ENCODE results near the gene GTF3C4. TPM values are rescaled to one million over a fixed set of nuclear protein-coding genes. Genes with fewer than 3 reads are reported as not detected.

GTF3C4 gene, protein sequence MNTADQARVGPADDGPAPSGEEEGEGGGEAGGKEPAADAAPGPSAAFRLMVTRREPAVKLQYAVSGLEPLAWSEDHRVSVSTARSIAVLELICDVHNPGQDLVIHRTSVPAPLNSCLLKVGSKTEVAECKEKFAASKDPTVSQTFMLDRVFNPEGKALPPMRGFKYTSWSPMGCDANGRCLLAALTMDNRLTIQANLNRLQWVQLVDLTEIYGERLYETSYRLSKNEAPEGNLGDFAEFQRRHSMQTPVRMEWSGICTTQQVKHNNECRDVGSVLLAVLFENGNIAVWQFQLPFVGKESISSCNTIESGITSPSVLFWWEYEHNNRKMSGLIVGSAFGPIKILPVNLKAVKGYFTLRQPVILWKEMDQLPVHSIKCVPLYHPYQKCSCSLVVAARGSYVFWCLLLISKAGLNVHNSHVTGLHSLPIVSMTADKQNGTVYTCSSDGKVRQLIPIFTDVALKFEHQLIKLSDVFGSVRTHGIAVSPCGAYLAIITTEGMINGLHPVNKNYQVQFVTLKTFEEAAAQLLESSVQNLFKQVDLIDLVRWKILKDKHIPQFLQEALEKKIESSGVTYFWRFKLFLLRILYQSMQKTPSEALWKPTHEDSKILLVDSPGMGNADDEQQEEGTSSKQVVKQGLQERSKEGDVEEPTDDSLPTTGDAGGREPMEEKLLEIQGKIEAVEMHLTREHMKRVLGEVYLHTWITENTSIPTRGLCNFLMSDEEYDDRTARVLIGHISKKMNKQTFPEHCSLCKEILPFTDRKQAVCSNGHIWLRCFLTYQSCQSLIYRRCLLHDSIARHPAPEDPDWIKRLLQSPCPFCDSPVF
- polyA plus RNA-seq (2013, experiment 1 of 2; ENCODE audit: insufficient read length) = 14.7 TPM
- polyA plus RNA-seq (2013, experiment 2 of 2; ENCODE audit: insufficient read length) = 13.8 TPM

DNA sequence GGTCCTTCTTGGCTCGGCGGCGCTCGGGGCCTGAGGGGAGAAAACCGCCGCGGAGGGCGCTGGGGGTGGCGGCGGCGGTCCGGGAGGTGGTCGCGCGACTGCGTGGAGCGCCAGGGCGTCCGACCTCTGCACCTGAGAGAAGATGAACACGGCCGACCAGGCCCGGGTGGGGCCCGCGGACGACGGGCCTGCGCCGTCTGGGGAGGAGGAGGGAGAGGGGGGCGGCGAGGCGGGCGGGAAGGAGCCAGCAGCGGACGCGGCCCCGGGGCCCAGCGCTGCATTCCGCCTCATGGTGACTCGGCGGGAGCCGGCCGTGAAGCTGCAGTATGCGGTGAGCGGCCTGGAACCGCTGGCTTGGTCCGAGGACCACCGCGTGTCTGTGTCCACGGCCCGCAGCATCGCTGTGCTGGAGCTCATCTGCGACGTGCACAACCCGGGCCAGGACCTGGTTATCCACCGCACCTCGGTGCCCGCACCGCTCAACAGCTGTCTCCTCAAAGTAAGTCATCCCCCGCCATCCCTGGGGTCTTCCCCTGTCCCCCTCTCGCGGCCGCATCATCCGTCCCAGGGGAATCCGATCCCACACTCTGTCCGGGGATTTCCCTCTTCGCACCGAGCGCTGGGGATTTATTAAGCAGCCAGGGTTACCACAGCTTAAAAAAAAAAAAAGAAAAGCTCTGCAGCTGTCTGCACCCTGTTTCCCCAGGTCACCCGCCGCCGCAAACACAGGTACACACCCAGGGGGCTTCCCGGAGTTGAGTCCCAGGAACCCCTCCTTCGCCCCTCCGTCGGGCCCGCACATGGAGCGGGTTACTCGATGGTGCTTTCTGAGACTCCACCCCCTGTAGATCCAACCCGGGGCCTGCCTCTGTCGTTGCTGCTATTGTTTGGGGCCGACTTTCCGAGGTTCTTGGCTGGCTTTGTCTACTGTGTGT is at the start of gene GTF3C4:
Gene GTF3C4, plus strand, starts transcription at position 8 of the 935 bp plus-strand sequence. Its CDS starts 135 bp downstream, at position 143.
- no peak for DNase-seq

DNA sequence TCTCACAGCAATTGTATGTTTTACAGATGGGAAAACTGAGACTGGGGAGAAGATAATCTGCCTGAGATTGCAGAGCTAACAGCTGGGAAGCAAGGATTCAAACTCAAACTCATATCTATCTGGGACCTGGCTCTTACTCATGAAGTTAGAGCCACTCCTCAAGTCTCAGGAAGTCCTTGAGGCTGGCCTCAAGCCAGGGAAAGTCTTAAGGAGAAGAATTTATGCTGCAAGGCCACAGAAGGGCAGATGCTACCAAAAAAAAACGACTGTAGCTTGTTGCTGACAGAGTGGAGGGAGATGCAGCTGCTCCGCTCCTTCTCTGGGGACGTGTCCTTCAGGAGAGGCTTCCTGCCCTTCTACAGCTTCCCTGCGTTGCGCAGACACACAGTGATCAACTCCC is 48.1 kb upstream of the GTF3C4 start:
- peak; percentile 54 for DNase-seq

DNA sequence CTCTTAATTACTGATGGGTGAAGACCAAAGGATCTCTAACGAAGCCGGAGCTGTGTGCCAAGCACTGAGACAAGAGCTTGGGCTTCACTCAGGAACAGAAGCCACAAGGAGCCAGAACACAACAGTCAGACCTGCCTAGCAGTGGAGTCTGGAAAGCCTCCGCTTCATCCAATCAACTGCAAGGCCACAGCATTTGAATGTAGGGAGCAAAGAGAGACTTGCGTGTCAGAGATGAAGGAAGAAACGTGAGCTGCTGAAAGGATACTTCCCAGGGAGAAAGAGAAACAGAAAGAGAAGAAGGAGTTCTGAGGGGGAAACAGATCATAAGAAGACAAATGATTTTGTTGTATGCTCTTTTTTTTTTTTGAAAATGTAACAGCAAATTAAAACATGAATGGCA is 44.0 kb upstream of the GTF3C4 start:
- DNase-seq = no peak

DNA sequence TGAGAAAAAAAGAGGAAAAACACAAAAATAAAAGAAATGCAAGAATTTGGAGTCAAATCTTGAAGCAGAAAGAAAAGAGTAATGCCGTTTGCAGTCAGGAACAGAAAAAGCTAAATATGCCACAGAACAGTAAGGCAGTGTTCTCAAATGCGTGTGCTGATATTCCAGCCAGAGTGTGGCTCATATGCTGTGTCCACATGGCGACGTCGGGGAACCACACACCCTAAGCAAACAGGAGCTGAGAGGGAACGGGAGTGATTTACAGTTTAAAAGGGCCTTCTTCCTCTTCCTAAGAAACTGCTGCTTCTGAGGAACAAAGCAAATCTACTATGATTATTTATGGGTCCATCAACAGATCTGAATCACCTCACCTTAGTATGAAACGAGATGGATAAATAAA is 43.2 kb upstream of the GTF3C4 start:
- no peak for DNase-seq

DNA sequence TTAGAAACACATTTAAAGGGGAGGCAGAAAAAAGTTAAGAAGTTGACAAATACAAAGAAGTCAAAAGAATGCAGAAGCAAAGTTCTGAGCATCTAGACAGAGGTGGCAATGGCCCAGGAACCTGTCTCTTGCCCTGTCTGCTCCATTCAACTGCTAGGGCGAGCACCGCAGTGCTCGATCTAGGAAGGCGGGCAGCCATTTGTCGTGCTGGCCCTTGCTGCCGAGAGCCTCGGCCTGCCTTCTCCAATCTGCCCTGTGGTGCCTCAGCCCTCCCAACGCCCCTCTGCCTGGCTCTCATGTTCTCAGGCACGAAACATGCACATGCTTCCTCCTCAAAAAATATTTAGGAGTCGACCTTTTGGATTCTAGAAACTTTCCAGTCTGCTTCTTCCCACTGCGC is 42.7 kb upstream of the GTF3C4 start:
- no peak for DNase-seq

DNA sequence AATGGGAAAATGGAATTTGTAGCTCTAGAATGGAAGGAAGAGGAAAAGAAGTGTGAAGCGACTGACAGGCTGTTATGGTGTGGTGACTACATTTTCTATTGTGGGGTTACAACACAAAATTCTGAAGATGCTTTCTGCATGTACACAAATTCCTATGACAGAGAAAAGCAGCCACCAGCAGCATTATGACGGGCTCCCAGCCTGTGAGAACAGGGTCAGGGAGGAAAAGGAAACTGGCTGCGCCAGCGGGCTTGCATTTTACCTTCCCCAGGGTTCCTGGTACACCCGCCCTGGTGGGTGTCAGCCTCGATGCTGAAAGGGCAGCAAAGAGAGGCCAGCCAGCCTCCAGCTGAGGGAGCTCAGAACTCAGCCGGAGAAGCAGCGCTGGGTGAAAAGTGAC is 41.5 kb upstream of the GTF3C4 start:
- DNase-seq = no peak

DNA sequence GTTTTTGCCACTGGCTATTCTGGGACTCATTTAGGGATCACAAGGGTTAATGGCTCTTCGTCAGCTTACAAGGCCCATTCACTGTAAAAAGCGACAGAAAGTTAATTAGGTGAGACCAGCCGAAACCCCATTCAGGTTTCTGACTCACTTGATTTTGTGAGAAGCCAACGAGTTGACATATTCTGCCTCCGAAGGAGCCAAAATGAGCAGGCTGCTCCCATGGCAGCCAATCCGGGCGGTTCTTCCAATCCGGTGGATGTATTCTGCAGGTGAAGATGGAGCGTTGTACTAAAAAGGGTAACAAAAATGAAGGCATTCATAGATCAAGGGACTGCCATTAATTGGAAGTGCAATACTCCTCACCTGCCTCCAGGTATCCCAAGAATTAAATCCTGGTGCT is 40.1 kb upstream of the GTF3C4 start:
- DNase-seq = no peak

DNA sequence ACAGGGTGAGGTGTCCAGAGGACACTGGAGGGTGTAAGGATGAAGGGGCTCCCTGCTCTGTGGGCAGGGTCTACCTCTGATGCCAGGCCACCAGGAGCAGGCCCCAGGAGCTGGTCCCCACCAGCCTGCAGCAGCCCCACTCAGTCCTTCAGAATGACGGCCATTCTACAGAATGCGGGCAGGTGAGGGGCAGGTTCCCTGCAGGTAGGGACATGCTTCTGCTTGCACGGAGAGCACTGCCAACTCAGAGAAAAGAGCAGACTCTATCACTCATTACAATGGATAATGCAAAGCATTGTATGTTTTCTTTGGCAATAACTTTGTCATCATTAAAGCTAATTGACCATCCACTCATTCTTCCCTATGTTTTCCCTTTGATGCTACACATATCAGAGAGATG is 39.5 kb upstream of the GTF3C4 start:
- DNase-seq = no peak

DNA sequence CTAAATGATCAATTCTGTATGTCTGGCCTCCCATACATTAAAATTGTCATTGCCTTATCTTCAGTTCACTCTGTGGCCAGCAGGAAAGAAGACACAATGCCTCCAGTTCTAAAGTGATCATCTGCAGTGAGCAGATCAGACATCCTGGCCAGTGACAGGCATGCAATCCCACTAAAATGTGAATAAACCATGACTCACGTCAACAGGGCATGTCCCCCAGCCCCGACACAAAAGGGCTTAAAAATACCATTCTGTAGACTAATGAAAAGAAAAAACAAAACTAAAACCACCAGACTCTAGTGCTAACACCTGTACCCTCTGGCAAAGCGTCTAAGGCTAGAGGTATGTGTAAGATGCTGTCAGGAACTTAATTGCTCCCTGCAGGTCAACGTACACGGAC is 39.0 kb upstream of the GTF3C4 start:
- peak; percentile 79 for DNase-seq

DNA sequence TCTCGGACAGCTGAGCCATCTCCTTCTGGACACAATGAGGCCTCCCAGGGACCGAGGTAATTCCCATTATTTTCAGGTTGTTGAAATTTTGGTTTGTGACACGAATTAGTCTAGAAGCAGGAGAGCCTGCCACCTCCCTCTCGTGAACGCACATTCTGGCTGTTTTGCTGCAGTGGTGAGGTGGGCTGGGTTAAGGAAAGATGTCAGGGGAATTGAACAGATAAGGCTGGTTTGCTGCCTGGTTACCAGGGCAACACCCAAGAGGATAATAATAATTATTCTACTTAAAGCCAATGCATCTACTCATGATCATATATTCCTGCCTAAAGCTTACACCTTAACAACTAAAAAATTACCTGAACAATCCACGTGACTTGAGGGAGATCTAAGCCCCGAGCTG is 38.6 kb upstream of the GTF3C4 start:
- no peak for DNase-seq

DNA sequence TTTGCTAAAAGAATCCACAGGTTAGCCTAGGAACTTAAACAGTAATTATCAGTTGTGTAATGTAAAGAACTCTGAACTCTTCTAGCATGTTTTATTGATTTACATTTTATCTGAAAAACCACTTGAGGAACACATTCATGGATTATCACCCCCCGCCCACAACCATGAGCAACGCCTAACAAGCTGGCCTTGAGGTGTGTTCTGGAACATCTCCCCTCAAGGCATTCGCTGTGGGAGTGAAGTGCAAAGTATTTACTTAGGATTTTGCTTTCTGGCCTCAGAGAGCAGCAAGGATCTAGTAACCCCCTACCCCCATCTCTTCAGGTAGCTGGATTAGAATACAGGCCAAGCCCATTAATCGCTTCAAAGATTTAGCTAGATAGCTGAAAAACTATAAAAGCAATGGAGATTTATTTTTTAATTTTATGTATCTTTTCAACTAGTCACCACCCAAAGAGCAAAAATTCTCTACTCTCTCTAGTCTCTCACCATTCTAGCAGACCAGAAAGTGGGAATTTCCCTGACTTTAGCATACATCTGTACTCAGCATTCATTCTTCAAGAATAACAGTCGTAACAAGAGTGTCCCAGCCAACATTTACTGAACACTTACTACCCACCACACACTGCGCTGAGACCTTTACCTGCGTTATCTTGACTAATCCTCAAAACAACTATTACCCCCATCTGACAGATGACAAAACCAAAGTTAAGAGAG is 37.7 kb upstream of the GTF3C4 start:
- no peak for DNase-seq

DNA sequence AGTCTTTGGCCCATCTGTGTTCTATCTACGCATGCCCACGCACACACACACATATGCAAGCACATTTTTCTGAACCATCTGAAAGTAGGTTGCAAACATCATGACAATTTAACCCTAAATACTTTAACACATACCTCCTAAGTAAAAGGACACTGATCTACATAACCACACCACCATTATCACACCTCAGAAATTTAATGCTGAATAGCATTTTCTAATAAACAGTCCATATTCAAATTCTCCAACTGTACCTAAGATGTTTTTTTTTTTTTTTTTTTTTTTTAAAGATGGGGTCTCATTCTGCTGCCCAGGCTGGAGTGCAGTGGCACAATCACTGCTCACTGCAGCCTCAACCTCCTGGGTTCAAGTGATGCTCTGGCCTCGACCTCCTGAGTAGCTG is 35.9 kb upstream of the GTF3C4 start:
- no peak for DNase-seq

DNA sequence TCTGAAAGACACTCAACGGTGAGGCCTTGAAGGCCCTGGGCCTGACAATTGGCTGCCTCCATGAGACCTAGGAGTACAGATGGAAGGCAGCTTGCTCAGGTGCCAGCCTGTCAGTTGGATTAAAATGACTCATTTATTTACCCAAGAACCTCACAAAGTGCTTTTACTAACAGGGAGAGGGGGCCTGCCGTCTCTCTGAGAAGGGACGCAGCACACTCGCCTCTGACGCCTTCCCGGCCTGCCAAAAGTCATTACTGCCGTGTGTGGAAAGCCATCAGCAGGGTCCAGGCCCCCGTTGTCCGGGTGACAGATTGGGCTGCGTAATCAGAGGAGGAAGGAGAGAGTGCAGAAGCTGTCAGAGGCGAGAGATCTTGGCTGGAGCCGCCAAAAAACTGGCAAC is 32.9 kb upstream of the GTF3C4 start:
- no peak for DNase-seq

DNA sequence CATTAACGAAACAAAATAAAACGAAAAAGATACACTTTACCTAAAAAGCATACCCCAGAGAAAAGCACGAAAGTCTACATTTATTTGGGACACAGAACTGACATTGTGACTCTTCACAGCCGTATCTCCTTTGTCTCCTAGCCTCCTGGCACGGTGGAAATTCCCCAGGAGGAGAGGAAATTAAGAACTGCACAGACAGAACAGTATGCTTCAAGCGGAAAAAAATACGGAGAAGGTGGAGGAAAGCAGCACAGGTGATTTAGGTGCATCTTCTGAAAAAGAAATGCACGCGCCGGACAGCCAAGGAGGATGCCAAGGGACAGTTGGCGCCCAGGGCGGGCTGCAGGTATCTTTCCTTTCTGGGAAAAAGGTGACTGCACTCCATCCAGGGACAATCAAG is 32.5 kb upstream of the GTF3C4 start:
- DNase-seq = no peak

DNA sequence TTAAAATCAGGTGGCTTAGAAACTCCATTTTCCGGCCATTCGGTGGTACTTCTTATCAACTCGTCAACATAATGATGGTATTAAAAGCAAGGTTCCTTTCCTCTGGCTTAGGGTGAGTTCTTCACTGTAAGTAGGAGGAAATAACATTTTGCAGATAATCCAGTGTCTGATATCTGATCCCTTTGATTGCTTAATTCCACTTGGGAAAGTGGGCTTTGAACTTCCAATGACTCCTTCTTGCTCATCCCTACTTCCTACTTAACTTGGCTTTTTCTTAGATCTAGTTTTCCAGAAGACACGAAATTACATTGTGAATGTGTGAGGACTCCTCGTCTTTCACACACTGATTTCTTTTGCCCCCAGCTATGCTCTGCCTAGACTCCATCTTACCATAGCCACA is 32.0 kb upstream of the GTF3C4 start:
- DNase-seq = no peak

DNA sequence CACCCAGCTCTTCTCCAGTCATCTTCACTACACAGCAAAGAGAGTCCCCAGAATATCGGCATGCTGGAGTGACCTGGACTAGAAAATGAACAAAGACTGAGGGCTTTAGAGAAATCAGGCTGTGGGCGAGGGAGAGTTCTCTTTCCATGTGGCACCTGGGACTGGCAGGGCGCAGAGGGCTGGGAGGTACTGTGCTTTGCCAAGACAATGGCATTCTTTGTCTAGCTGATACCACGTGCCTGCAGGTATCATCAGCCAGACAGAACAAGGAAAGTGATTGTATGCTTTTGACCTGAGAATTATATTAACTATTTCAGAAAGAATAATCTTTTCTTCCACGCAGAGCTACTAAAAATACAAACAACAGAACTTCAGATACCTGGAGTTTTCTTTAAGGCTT is 30.9 kb upstream of the GTF3C4 start:
- no peak for DNase-seq

DNA sequence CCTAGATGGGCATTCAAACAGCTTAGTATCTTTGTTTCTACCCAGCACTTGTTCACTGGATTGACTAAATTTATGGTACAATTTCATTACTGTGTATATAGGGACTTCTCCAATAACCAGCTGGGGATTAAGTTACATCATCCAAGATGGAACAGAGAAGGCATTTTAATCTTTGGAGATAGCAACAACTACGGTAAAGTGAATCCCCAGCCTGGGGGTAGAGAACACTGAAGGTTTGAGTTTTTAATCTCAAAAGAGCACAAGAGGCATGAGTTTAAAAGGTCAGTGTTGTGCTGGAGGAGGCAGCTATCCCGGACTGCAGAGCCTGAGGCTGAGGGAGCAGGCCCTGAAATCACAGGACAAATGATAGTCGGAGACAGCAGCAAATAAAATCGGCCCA is 29.0 kb upstream of the GTF3C4 start:
- no peak for DNase-seq

DNA sequence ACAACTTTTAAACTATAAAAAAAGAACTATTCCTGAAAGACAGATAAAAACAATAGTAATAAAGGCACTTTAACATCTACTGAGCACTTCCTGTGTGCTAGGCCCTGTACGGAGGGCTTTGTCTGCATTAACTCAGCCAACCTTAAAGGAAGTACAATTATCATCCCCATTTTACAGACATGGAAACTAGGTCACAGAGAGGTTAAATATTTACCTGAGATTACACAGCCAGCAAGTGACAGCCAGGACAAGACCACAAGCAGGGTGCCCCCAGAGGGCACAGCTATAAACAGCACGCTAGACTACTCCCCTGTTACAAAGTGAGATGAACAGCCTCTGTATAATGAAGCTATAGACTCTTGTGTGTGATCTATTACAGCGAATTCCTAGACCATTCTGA is 26.0 kb upstream of the GTF3C4 start:
- no peak for DNase-seq

DNA sequence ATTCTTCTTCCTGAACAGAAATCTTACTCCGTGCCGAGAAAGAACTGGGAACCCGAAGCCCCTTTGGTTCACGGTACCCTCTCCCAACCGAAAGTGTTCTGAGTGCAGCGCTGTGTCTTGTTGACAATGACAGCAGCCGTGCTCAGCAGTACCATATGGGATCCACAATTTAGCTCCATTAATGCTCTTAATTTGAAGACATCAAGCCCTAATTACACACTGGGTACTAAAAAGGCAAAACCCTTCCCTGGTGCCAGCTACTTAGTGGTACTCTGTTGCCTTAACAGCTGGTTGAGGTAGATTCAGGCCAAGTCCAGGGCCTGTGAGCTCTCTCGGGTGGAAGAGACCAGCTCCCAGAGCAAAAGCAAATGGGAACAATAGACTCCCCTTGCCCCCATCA is 25.0 kb upstream of the GTF3C4 start:
- no peak for DNase-seq

DNA sequence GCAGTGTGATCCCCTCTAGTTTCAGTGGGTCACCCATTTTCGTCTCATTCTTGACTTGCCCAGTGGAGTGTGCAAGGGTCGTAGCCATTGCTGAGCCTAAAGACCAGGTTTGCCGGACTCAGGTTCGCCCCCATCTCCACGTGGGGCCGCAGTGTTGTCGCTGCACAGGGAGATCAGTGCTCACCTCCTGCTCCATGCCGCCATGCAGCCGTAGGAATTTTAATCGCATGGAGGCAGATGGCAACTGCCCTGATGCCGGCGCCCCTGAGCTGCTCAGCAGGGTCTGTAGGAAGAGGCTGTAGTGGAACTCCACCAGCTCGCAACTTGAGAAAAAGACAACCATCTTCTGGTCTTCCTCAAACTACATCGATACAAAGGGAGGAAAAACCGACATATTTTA is 24.6 kb upstream of the GTF3C4 start:
- no peak for DNase-seq

DNA sequence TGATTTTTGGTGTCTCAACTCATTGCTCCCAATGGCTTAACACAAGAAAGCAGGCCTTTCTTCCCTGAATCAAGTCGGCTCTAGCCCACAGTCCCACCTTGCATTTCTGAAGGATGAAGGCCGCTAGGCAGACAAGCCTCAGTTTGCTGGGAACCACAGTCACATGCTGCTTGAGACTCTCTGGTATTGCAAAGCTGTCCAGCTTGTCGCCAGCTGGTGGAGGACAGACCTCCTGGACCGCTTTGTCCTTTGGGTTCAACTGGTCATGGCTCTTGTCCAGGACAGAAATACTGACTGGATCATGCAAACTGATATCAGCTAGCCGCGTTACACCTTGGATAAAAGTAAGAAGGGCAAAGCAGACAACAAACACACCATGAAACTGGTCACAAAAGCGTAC is 23.5 kb upstream of the GTF3C4 start:
- DNase-seq = no peak

DNA sequence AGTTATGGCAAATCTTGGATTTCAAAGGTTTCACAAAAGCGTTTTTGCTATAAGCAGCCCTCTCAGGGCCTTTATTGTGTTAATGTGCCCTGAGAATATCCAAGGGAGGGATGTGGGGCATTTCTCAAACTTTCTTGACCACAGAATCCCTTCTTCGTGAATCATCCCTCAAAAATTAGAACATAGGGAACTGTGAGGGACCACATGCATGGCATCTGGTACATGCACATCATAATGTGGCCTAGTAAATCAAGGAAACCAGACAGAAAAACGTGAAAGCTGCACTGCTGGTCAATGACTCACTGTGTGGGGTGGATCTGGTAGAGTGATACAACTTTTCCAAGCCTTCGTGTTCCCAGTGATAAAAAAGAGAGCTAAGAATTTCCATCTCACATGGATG is 22.9 kb upstream of the GTF3C4 start:
- peak; percentile 99 for DNase-seq
